ENCODE data around the gene CACNG7. TPM values are rescaled to one million over a fixed set of nuclear protein-coding genes. Genes with fewer than 3 reads are reported as not detected.

CACNG7 gene
- total RNA-seq, 1 experiment from 2014 or later, result not detected

DNA sequence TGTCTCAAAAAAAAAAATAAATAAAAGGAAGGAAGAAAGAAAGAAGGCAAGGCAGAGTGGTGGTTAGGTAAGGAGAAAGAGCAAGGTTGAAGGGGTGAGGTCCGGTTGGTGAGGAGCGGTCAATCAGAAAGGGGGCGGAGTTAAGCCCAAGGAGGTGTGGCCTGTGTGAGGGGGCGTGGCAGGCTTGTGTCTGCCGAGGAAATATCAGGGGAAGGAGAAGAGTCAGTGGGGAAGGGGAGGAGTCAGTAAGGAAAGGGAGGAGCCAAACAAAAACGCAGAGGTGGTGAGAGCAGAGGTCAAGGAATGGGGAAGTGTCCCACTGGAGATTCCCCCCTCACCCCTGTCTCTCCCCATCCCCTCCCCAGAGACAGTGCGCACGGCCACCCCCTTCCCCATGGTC is 5.9 kb downstream of the CACNG7 start:
- Histone ChIP-seq H3K9ac (ENCODE audit: low read length) (no peak overlapping the region), H3K27ac (ENCODE audit: low read length) (no peak overlapping the region), H2AFZ (ENCODE audit: low read length) (no peak overlapping the region), H4K20me1 (ENCODE audit: insufficient read depth, low read depth, low read length) (no peaks in the 10 kb centered on the region), H3K9me2 (replicated peaks; ENCODE audit: insufficient read depth, low read length) (no peaks in the 10 kb centered on the region), H3K27me3 (ENCODE audit: low read length) (no peaks in the 10 kb centered on the region), H3K36me3 (ENCODE audit: insufficient read depth, low read length) (no peaks in the 10 kb centered on the region), H3K79me2 (ENCODE audit: low read length) (no peaks in the 10 kb centered on the region), H3K4me3 (ENCODE audit: low read length) (no peak overlapping the region), H3K9me3 (ENCODE audit: low read length) (no peaks in the 10 kb centered on the region), H3K4me1 (ENCODE audit: low read length) (no peaks in the 10 kb centered on the region), H3K4me2 (ENCODE audit: low read depth, low read length, poor library complexity, severe bottlenecking) (no peak overlapping the region)
- DNase-seq, result no peak

- Histone ChIP-seq H3K79me2 (ENCODE audit: low read length) (no peaks in the 10 kb centered on the region), H3K27me3 (ENCODE audit: low read length) (no peaks in the 10 kb centered on the region), H3K9me2 (replicated peaks; ENCODE audit: insufficient read depth, low read length) (no peaks in the 10 kb centered on the region), H2AFZ (ENCODE audit: low read length) (no peak overlapping the region), H3K4me2 (ENCODE audit: low read depth, low read length, poor library complexity, severe bottlenecking) (no peak overlapping the region), H3K4me3 (ENCODE audit: low read length) (no peak overlapping the region), H3K9me3 (ENCODE audit: low read length) (no peaks in the 10 kb centered on the region), H3K27ac (ENCODE audit: low read length) (no peak overlapping the region), H3K4me1 (ENCODE audit: low read length) (no peaks in the 10 kb centered on the region), H4K20me1 (ENCODE audit: insufficient read depth, low read depth, low read length) (no peaks in the 10 kb centered on the region), H3K9ac (ENCODE audit: low read length) (no peak overlapping the region), H3K36me3 (ENCODE audit: insufficient read depth, low read length) (no peaks in the 10 kb centered on the region)
- no peak for DNase-seq
Measured at GRCh38 chr19:53916004-53916403, 6.9 kb downstream of the CACNG7 start.

- Histone ChIP-seq H3K4me2 (ENCODE audit: low read depth, low read length, poor library complexity, severe bottlenecking) (no peak overlapping the region), H3K36me3 (ENCODE audit: insufficient read depth, low read length) (no peaks in the 10 kb centered on the region), H2AFZ (ENCODE audit: low read length) (no peak overlapping the region), H3K27me3 (ENCODE audit: low read length) (no peaks in the 10 kb centered on the region), H3K4me3 (ENCODE audit: low read length) (no peak overlapping the region), H3K79me2 (ENCODE audit: low read length) (no peaks in the 10 kb centered on the region), H3K9ac (ENCODE audit: low read length) (no peak overlapping the region), H3K27ac (ENCODE audit: low read length) (no peak overlapping the region), H3K9me3 (ENCODE audit: low read length) (no peaks in the 10 kb centered on the region), H3K9me2 (replicated peaks; ENCODE audit: insufficient read depth, low read length) (no peaks in the 10 kb centered on the region), H3K4me1 (ENCODE audit: low read length) (no peaks in the 10 kb centered on the region), H4K20me1 (ENCODE audit: insufficient read depth, low read depth, low read length) (no peaks in the 10 kb centered on the region)
- DNase-seq, result no peak
Measured at GRCh38 chr19:53917356-53917755, 8.3 kb downstream of the CACNG7 start.

- DNase-seq, result peak; percentile 80
- H3K9me2 ChIP-seq (replicated peaks; ENCODE audit: insufficient read depth, low read length), result no peaks in the 10 kb centered on the region
Measured at GRCh38 chr19:53927739-53928138, 18.7 kb downstream of the CACNG7 start.

GRCh38 chr19:53936029-53936428 is 27.0 kb downstream of the CACNG7 start:
- Histone ChIP-seq H2AFZ (ENCODE audit: low read length) (no peak overlapping the region), H3K4me2 (ENCODE audit: low read depth, low read length, poor library complexity, severe bottlenecking) (no peak overlapping the region), H4K20me1 (ENCODE audit: insufficient read depth, low read depth, low read length) (0 out of 2 replicates have a peak, but pooled peaks cover 3% of the 10 kb centered on the region), H3K4me1 (ENCODE audit: low read length) (no peaks in the 10 kb centered on the region), H3K4me3 (ENCODE audit: low read length) (no peak overlapping the region), H3K9me3 (ENCODE audit: low read length) (no peaks in the 10 kb centered on the region), H3K27me3 (ENCODE audit: low read length) (no peaks in the 10 kb centered on the region), H3K79me2 (ENCODE audit: low read length) (no peaks in the 10 kb centered on the region), H3K36me3 (ENCODE audit: insufficient read depth, low read length) (no peaks in the 10 kb centered on the region), H3K9ac (ENCODE audit: low read length) (no peak overlapping the region), H3K9me2 (replicated peaks; ENCODE audit: insufficient read depth, low read length) (no peaks in the 10 kb centered on the region), H3K27ac (ENCODE audit: low read length) (no peak overlapping the region)
- no peak for DNase-seq

More at GRCh38 chr19:53927739-53928138, 18.7 kb downstream of the CACNG7 start:
- Histone ChIP-seq H3K4me3 (ENCODE audit: low read length) (no peak overlapping the region), H3K27ac (ENCODE audit: low read length) (no peak overlapping the region), H3K27me3 (ENCODE audit: low read length) (no peaks in the 10 kb centered on the region), H3K79me2 (ENCODE audit: low read length) (no peaks in the 10 kb centered on the region), H3K9ac (ENCODE audit: low read length) (no peak overlapping the region), H3K4me1 (ENCODE audit: low read length) (no peaks in the 10 kb centered on the region), H2AFZ (ENCODE audit: low read length) (no peak overlapping the region), H3K4me2 (ENCODE audit: low read depth, low read length, poor library complexity, severe bottlenecking) (no peak overlapping the region), H3K9me3 (ENCODE audit: low read length) (no peaks in the 10 kb centered on the region), H4K20me1 (ENCODE audit: insufficient read depth, low read depth, low read length) (no peaks in the 10 kb centered on the region), H3K36me3 (ENCODE audit: insufficient read depth, low read length) (no peaks in the 10 kb centered on the region)

- Histone ChIP-seq H3K9me3 (ENCODE audit: low read length) (no peaks in the 10 kb centered on the region; the same call in 1 of the 2 replicates), H2AFZ (ENCODE audit: low read length) (no peak overlapping the region), H3K4me3 (ENCODE audit: low read length) (no peak overlapping the region)
Measured at GRCh38 chr19:53942001-53942786, 33.1 kb downstream of the CACNG7 start.

DNA sequence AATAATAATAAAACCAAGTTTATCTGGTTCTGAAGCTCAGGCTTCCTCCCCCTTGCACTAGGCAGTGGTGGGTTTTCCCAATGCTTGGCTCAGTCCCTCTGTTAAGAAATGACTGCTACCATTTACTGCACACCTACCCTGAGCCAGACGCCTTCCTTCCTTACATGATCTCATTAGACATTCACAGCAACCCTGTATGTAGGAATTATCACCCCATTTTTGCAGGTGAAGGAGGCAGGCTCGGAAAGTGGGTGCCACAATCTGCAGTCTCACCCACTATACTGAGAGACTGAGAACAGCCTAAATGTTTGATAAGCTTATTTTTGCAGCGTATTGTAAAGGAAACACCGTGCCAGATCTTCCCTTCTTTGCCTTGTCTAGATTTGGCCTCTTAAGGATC is 35.3 kb downstream of the CACNG7 start:
- H3K27me3 ChIP-seq (ENCODE audit: low read length), result no peaks in the 10 kb centered on the region
- no peak overlapping the region for H3K27ac ChIP-seq (ENCODE audit: low read length)
- H3K9me3 ChIP-seq (ENCODE audit: low read length), result no peaks in the 10 kb centered on the region; the same call in 1 of the 2 replicates
- no peaks in the 10 kb centered on the region for H4K20me1 ChIP-seq (ENCODE audit: insufficient read depth, low read depth, low read length)
- no peaks in the 10 kb centered on the region for H3K36me3 ChIP-seq (ENCODE audit: insufficient read depth, low read length)
- H3K9ac ChIP-seq (ENCODE audit: low read length), result no peak overlapping the region
- no peaks in the 10 kb centered on the region for H3K79me2 ChIP-seq (ENCODE audit: low read length)
- no peak overlapping the region for H3K4me3 ChIP-seq (ENCODE audit: low read length)
- DNase-seq, result no peak
- no peak overlapping the region for H3K4me2 ChIP-seq (ENCODE audit: low read depth, low read length, poor library complexity, severe bottlenecking)
- H3K9me2 ChIP-seq (replicated peaks; ENCODE audit: insufficient read depth, low read length), result no peaks in the 10 kb centered on the region
- no peaks in the 10 kb centered on the region for H3K4me1 ChIP-seq (ENCODE audit: low read length)
- no peak overlapping the region for H2AFZ ChIP-seq (ENCODE audit: low read length)

More at GRCh38 chr19:53942001-53942786, 33.1 kb downstream of the CACNG7 start:
- Histone ChIP-seq H4K20me1 (ENCODE audit: insufficient read depth, low read depth, low read length) (no peaks in the 10 kb centered on the region), H3K4me2 (ENCODE audit: low read depth, low read length, poor library complexity, severe bottlenecking) (no peak overlapping the region), H3K4me1 (ENCODE audit: low read length) (no peaks in the 10 kb centered on the region), H3K79me2 (ENCODE audit: low read length) (no peaks in the 10 kb centered on the region), H3K27me3 (ENCODE audit: low read length) (no peaks in the 10 kb centered on the region), H3K36me3 (ENCODE audit: insufficient read depth, low read length) (no peaks in the 10 kb centered on the region), H3K9me2 (replicated peaks; ENCODE audit: insufficient read depth, low read length) (no peaks in the 10 kb centered on the region), H3K27ac (ENCODE audit: low read length) (no peak overlapping the region), H3K9ac (ENCODE audit: low read length) (no peak overlapping the region)
- DNase-seq, result peak; percentile 46

- Histone ChIP-seq H3K4me2 (ENCODE audit: low read depth, low read length, poor library complexity, severe bottlenecking) (no peak overlapping the region), H3K9me3 (ENCODE audit: low read length) (no peaks in the 10 kb centered on the region; the same call in 1 of the 2 replicates), H3K4me1 (ENCODE audit: low read length) (no peaks in the 10 kb centered on the region), H3K27me3 (ENCODE audit: low read length) (no peaks in the 10 kb centered on the region), H3K9me2 (replicated peaks; ENCODE audit: insufficient read depth, low read length) (no peaks in the 10 kb centered on the region), H3K4me3 (ENCODE audit: low read length) (no peak overlapping the region), H2AFZ (ENCODE audit: low read length) (no peak overlapping the region), H4K20me1 (ENCODE audit: insufficient read depth, low read depth, low read length) (no peaks in the 10 kb centered on the region), H3K9ac (ENCODE audit: low read length) (no peak overlapping the region), H3K79me2 (ENCODE audit: low read length) (no peaks in the 10 kb centered on the region), H3K27ac (ENCODE audit: low read length) (no peak overlapping the region), H3K36me3 (ENCODE audit: insufficient read depth, low read length) (no peaks in the 10 kb centered on the region)
- no peak for DNase-seq
Measured at GRCh38 chr19:53944933-53945332, 35.9 kb downstream of the CACNG7 start.

Measured in Karpas-422 (cell line).